MM.1S (cell line): ENCODE data around the gene RBM47.

Experiments used
- CTCF ChIP-seq: fragments of 300-600 bp; sonication (generic); IDR thresholded peaks from 2 replicates; pipeline ENCODE4 v1.5.1; 2016; ENCODE audit warnings: antibody characterized with exemption, low read length, mixed read lengths
- EZH2 ChIP-seq: fragments of 300-600 bp; sonication (generic); optimal IDR thresholded peaks from 2 replicates; pipeline ENCODE3; 2017; ENCODE audit warnings: low read depth, mild to moderate bottlenecking, antibody characterized with exemption, low read length, mixed read lengths

GRCh38 chr4:40586729-40587128 lies 42.9 kb downstream of the RBM47 start:
- TF ChIP-seq CTCF (no peak), EZH2 (no peak)
